Thyroid gland (tissue), 4 donors: ENCODE results near the gene PLXNB2. TPM values are rescaled to one million over a fixed set of nuclear protein-coding genes. Genes with fewer than 3 reads are reported as not detected.

ENCODE experiments used
- DNase-seq, 2 donors: peaks; one replicate each; pipeline ENCODE4 v3.0.0-alpha.2; 2019
- H3K27ac ChIP-seq, 3 donors: fragments of 200-600 bp; sonication (generic); 1 replicate in 2 of 3; 2 replicates in 1 of 3; pipeline ENCODE4 v1.5.1; 2016 to 2019; ENCODE audit warnings: mild to moderate bottlenecking in 1 of 3, moderate library complexity in 1 of 3
- H3K27me3 ChIP-seq: fragments of 200-600 bp; sonication (generic); one replicate; pipeline ENCODE4 v1.5.1; 2019
- H3K36me3 ChIP-seq, 2 donors: fragments of 200-600 bp; sonication (generic); one replicate each; pipeline ENCODE4 v1.5.1; 2016 to 2019
- H3K4me1 ChIP-seq, 2 donors: fragments of 200-600 bp; sonication (generic); one replicate each; pipeline ENCODE4 v1.5.1; 2017 to 2019
- H3K4me3 ChIP-seq, 3 donors: fragments of 200-600 bp; sonication (generic); replicated peaks in 1 of 3; 1 replicate in 2 of 3; 2 replicates in 1 of 3; pipeline ENCODE4 v1.5.1; 2016; ENCODE audit warnings: mild to moderate bottlenecking in 1 of 3
- H3K9me3 ChIP-seq: fragments of 200-600 bp; sonication (generic); one replicate; pipeline ENCODE4 v1.5.1; 2017
- CTCF ChIP-seq, 6 experiments: fragments of 200-600 bp in 3 of 6; fragments of 450-650 bp in 3 of 6; sonication (generic) in 3 of 6; IDR thresholded peaks; one replicate each; pipeline ENCODE4 v1.5.1; 2016 to 2019; ENCODE audit warnings: antibody characterized with exemption in 6 of 6, mild to moderate bottlenecking in 2 of 6, inconsistent platforms in 1 of 6, moderate library complexity in 1 of 6
- POLR2A ChIP-seq, 2 donors: fragments of 450-650 bp; IDR thresholded peaks; one replicate each; pipeline ENCODE4 v1.6.1; 2017; ENCODE audit warnings: antibody characterized with exemption in 2 of 2, mild to moderate bottlenecking in 2 of 2, moderate library complexity in 1 of 2
- WGBS, 2 donors: methylation state at CpG; one replicate each; pipeline ENCODE4 v1.1.5; 2017; 5-methylcytosine and 5-hydroxymethylcytosine counted together
- intact Hi-C: fragments of 100-400 bp; cut with DNase I; formaldehyde crosslinking; loops from one replicate; pipeline ENCODE4 v1.15.1; 2023
- total RNA-seq, 4 donors: library from RNA; depleted of rRNA; stranded (reverse); fragments of >200 nt; gene quantifications; one replicate each; pipeline ENCODE4 v1.2.3, GENCODE V29; 2016

PLXNB2 gene
- total RNA-seq, 4 donors from 2014 or later, result 143 to 266 (median 215) TPM

- Histone ChIP-seq H3K27me3 (no peaks in the 10 kb centered on the region), H3K4me3 (peak overlapping the region in 1 of 3 donors; percentile 26), H3K27ac (peak overlapping the region; percentile 92 to 98 (median 94)), H3K4me1 (peaks cover 72 to 80% of the 10 kb centered on the region in 2 donors), H3K9me3 (no peaks in the 10 kb centered on the region), H3K36me3 (peaks cover 0 to 3% of the 10 kb centered on the region in 2 donors)
- DNase-seq, result peak; percentile 74 to 83
- intact Hi-C loops, result no loop called here
- TF ChIP-seq CTCF (IDR thresholded peaks at IDR 0.05), result no peak
- TF ChIP-seq POLR2A (IDR thresholded peaks at IDR 0.05), result peak in 1 of 2 donors; percentile 19
- 36 to 63% methylated on average over 3 to 4 of the region's 11 CpGs for WGBS, 2 donors
Observed at GRCh38 chr22:50303848-50304527, 3.5 kb downstream of the PLXNB2 start.

GRCh38 chr22:50303515-50303847 lies 4.0 kb downstream of the PLXNB2 start:
- Histone ChIP-seq H3K4me1 (peaks cover 76 to 80% of the 10 kb centered on the region in 2 donors), H3K27me3 (no peaks in the 10 kb centered on the region), H3K4me3 (no peak overlapping the region), H3K9me3 (no peaks in the 10 kb centered on the region), H3K27ac (peak overlapping the region; percentile 92 to 98 (median 94)), H3K36me3 (peaks cover 0 to 3% of the 10 kb centered on the region in 2 donors)
- 60 to 83% methylated on average over 1 to 2 of the region's 7 CpGs for WGBS, 2 donors
- TF ChIP-seq POLR2A (IDR thresholded peaks at IDR 0.05) (no peak), CTCF (IDR thresholded peaks at IDR 0.05) (no peak)
- no peak for DNase-seq
- intact Hi-C loops, result no loop called here

GRCh38 chr22:50302564-50302963 lies 4.9 kb downstream of the PLXNB2 start:
- peak; percentile 48 to 52 for DNase-seq
- no peak overlapping the region for H3K4me3 ChIP-seq
- intact Hi-C loops, result no loop called here
- WGBS, 2 donors, result 40 to 43% methylated on average over 2 to 3 of the region's 5 CpGs
- H3K9me3 ChIP-seq, result no peaks in the 10 kb centered on the region
- no peak for TF ChIP-seq CTCF (IDR thresholded peaks at IDR 0.05)
- no peak for TF ChIP-seq POLR2A (IDR thresholded peaks at IDR 0.05)
- peaks cover 80 to 82% of the 10 kb centered on the region in 2 donors for H3K4me1 ChIP-seq
- H3K36me3 ChIP-seq, result peaks cover 0 to 3% of the 10 kb centered on the region in 2 donors
- no peaks in the 10 kb centered on the region for H3K27me3 ChIP-seq
- H3K27ac ChIP-seq, result peak overlapping the region; percentile 92 to 98 (median 94)

GRCh38 chr22:50302041-50302541 lies 5.4 kb downstream of the PLXNB2 start:
- H3K4me3 ChIP-seq, result no peak overlapping the region
- peaks cover 0 to 3% of the 10 kb centered on the region in 2 donors for H3K36me3 ChIP-seq
- no peak for DNase-seq
- H3K27ac ChIP-seq, result peak overlapping the region; percentile 92 to 98 (median 94)
- TF ChIP-seq CTCF (IDR thresholded peaks at IDR 0.05) (no peak), POLR2A (IDR thresholded peaks at IDR 0.05) (no peak)
- WGBS, 2 donors, result 28 to 38% methylated on average over 5 to 6 of the region's 9 CpGs
- intact Hi-C loops, result no loop called here
- H3K9me3 ChIP-seq, result no peaks in the 10 kb centered on the region
- peaks cover 85 to 87% of the 10 kb centered on the region in 2 donors for H3K4me1 ChIP-seq
- no peaks in the 10 kb centered on the region for H3K27me3 ChIP-seq

- intact Hi-C loops, result no loop called here
- Histone ChIP-seq H3K27me3 (no peaks in the 10 kb centered on the region), H3K27ac (peak overlapping the region; percentile 92 to 98 (median 94)), H3K9me3 (no peaks in the 10 kb centered on the region), H3K4me1 (peaks cover 90 to 92% of the 10 kb centered on the region in 2 donors), H3K4me3 (peak overlapping the region in 1 of 3 donors; percentile 2), H3K36me3 (peaks cover 0 to 3% of the 10 kb centered on the region in 2 donors)
- TF ChIP-seq CTCF (IDR thresholded peaks at IDR 0.05) (no peak), POLR2A (IDR thresholded peaks at IDR 0.05) (no peak)
- DNase-seq, result peak; percentile 85 to 89
- 11 to 40% methylated on average over 1 to 7 of the region's 17 CpGs for WGBS, 2 donors
Observed at GRCh38 chr22:50301581-50301991, 5.9 kb downstream of the PLXNB2 start.
